Measurements from ENCODE around the gene SLC6A9.

The SLC6A9 gene

GRCh38 chr1:44010935-44011471, 20.3 kb downstream of the SLC6A9 start:
- H3K4me3 Mint-ChIP-seq: no peak overlapping the region
- H3K27ac Mint-ChIP-seq: no peak overlapping the region

GRCh38 chr1:44008259-44008658, 23.0 kb downstream of the SLC6A9 start:
- Mint-ChIP-seq H3K4me1 (ENCODE audit: low read depth) (peaks cover 4% of the 10 kb centered on the region), H3K4me3 (no peak overlapping the region), H3K27ac (no peak overlapping the region), H3K27me3 (no peaks in the 10 kb centered on the region), H3K9me3 (no peaks in the 10 kb centered on the region), H3K36me3 (ENCODE audit: low read depth) (no peaks in the 10 kb centered on the region)

More at GRCh38 chr1:44010935-44011471, 20.3 kb downstream of the SLC6A9 start:
- Mint-ChIP-seq H3K36me3 (ENCODE audit: low read depth) (no peaks in the 10 kb centered on the region), H3K4me1 (ENCODE audit: low read depth) (peaks cover 8% of the 10 kb centered on the region), H3K9me3 (no peaks in the 10 kb centered on the region), H3K27me3 (no peaks in the 10 kb centered on the region)

GRCh38 chr1:44002606-44003157, 28.6 kb downstream of the SLC6A9 start:
- peaks cover 5% of the 10 kb centered on the region for H3K36me3 Mint-ChIP-seq (ENCODE audit: low read depth)
- no peak overlapping the region for H3K27ac Mint-ChIP-seq
- H3K4me1 Mint-ChIP-seq (ENCODE audit: low read depth): no peaks in the 10 kb centered on the region
- H3K27me3 Mint-ChIP-seq: no peaks in the 10 kb centered on the region
- H3K4me3 Mint-ChIP-seq: no peak overlapping the region
- H3K9me3 Mint-ChIP-seq: no peaks in the 10 kb centered on the region

- Mint-ChIP-seq H3K4me3 (no peak overlapping the region), H3K9me3 (no peaks in the 10 kb centered on the region), H3K27ac (no peak overlapping the region), H3K36me3 (ENCODE audit: low read depth) (peaks cover 5% of the 10 kb centered on the region), H3K4me1 (ENCODE audit: low read depth) (no peaks in the 10 kb centered on the region), H3K27me3 (no peaks in the 10 kb centered on the region)
Observed at GRCh38 chr1:44002165-44002564, 29.1 kb downstream of the SLC6A9 start.

GRCh38 chr1:44000122-44000665, 31.1 kb downstream of the SLC6A9 start:
- Mint-ChIP-seq H3K27ac (no peak overlapping the region), H3K4me1 (ENCODE audit: low read depth) (no peaks in the 10 kb centered on the region), H3K36me3 (ENCODE audit: low read depth) (peaks cover 5% of the 10 kb centered on the region), H3K4me3 (no peak overlapping the region), H3K9me3 (no peaks in the 10 kb centered on the region), H3K27me3 (no peaks in the 10 kb centered on the region)

GRCh38 chr1:43999455-43999854, 31.8 kb downstream of the SLC6A9 start:
- no peaks in the 10 kb centered on the region for H3K9me3 Mint-ChIP-seq
- H3K27me3 Mint-ChIP-seq: no peaks in the 10 kb centered on the region
- H3K36me3 Mint-ChIP-seq (ENCODE audit: low read depth): peaks cover 5% of the 10 kb centered on the region
- no peak overlapping the region for H3K4me3 Mint-ChIP-seq
- H3K27ac Mint-ChIP-seq: no peak overlapping the region
- no peaks in the 10 kb centered on the region for H3K4me1 Mint-ChIP-seq (ENCODE audit: low read depth)

- no peaks in the 10 kb centered on the region for H3K27me3 Mint-ChIP-seq
- no peak overlapping the region for H3K4me3 Mint-ChIP-seq
- H3K36me3 Mint-ChIP-seq (ENCODE audit: low read depth): peaks cover 5% of the 10 kb centered on the region
- H3K9me3 Mint-ChIP-seq: no peaks in the 10 kb centered on the region
- H3K27ac Mint-ChIP-seq: no peak overlapping the region
- H3K4me1 Mint-ChIP-seq (ENCODE audit: low read depth): no peaks in the 10 kb centered on the region
Observed at GRCh38 chr1:43998000-43998378, 33.3 kb downstream of the SLC6A9 start.

- no peak overlapping the region for H3K27ac Mint-ChIP-seq
- peaks cover 5% of the 10 kb centered on the region for H3K36me3 Mint-ChIP-seq (ENCODE audit: low read depth)
- no peak overlapping the region for H3K4me3 Mint-ChIP-seq
- H3K9me3 Mint-ChIP-seq: no peaks in the 10 kb centered on the region
- H3K27me3 Mint-ChIP-seq: no peaks in the 10 kb centered on the region
- H3K4me1 Mint-ChIP-seq (ENCODE audit: low read depth): peaks cover 5% of the 10 kb centered on the region
Observed at GRCh38 chr1:43997295-43997999, 33.8 kb downstream of the SLC6A9 start.

- no peak overlapping the region for H3K27ac Mint-ChIP-seq
Observed at GRCh38 chr1:43996733-43997115, 34.5 kb downstream of the SLC6A9 start.

GRCh38 chr1:43995984-43996732, 35.1 kb downstream of the SLC6A9 start:
- no peak overlapping the region for H3K27ac Mint-ChIP-seq
- H3K9me3 Mint-ChIP-seq: no peaks in the 10 kb centered on the region
- H3K4me3 Mint-ChIP-seq: no peak overlapping the region
- H3K27me3 Mint-ChIP-seq: no peaks in the 10 kb centered on the region
- peaks cover 9% of the 10 kb centered on the region for H3K4me1 Mint-ChIP-seq (ENCODE audit: low read depth)
- peaks cover 2% of the 10 kb centered on the region for H3K36me3 Mint-ChIP-seq (ENCODE audit: low read depth)

More at GRCh38 chr1:43996733-43997115, 34.5 kb downstream of the SLC6A9 start:
- Mint-ChIP-seq H3K36me3 (ENCODE audit: low read depth) (peaks cover 5% of the 10 kb centered on the region), H3K4me3 (no peak overlapping the region), H3K9me3 (no peaks in the 10 kb centered on the region), H3K27me3 (no peaks in the 10 kb centered on the region), H3K4me1 (ENCODE audit: low read depth) (peaks cover 9% of the 10 kb centered on the region)

GRCh38 chr1:43994794-43995790, 36.2 kb downstream of the SLC6A9 start:
- H3K27ac Mint-ChIP-seq: no peak overlapping the region
- no peaks in the 10 kb centered on the region for H3K27me3 Mint-ChIP-seq
- no peaks in the 10 kb centered on the region for H3K36me3 Mint-ChIP-seq (ENCODE audit: low read depth)
- no peak overlapping the region for H3K4me3 Mint-ChIP-seq
- H3K9me3 Mint-ChIP-seq: no peaks in the 10 kb centered on the region
- peaks cover 13% of the 10 kb centered on the region for H3K4me1 Mint-ChIP-seq (ENCODE audit: low read depth)

GRCh38 chr1:43994071-43994470, 37.2 kb downstream of the SLC6A9 start:
- H3K9me3 Mint-ChIP-seq: no peaks in the 10 kb centered on the region
- H3K4me3 Mint-ChIP-seq: no peak overlapping the region
- no peak overlapping the region for H3K27ac Mint-ChIP-seq
- H3K36me3 Mint-ChIP-seq (ENCODE audit: low read depth): no peaks in the 10 kb centered on the region
- no peaks in the 10 kb centered on the region for H3K27me3 Mint-ChIP-seq
- H3K4me1 Mint-ChIP-seq (ENCODE audit: low read depth): peaks cover 13% of the 10 kb centered on the region

GRCh38 chr1:43993206-43993914, 37.9 kb downstream of the SLC6A9 start:
- no peak overlapping the region for H3K4me3 Mint-ChIP-seq
- no peak overlapping the region for H3K27ac Mint-ChIP-seq
- no peaks in the 10 kb centered on the region for H3K9me3 Mint-ChIP-seq
- H3K36me3 Mint-ChIP-seq (ENCODE audit: low read depth): no peaks in the 10 kb centered on the region
- peaks cover 13% of the 10 kb centered on the region for H3K4me1 Mint-ChIP-seq (ENCODE audit: low read depth)
- no peaks in the 10 kb centered on the region for H3K27me3 Mint-ChIP-seq
